ENCODE data around the gene ANKRD11. TPM values are rescaled to one million over a fixed set of nuclear protein-coding genes. Genes with fewer than 3 reads are reported as not detected.

Gene ANKRD11
- polyA plus RNA-seq, 1 donor (not counting 4 experiments of a cell fraction or from before 2014, with no cell fraction given): 30.1 TPM

GRCh38 chr16:89359264-89360147, 130.9 kb downstream of the ANKRD11 start:
- H3K79me2 ChIP-seq (ENCODE audit: control insufficient read depth, insufficient read depth, low read length): peaks cover 87% of the 10 kb centered on the region
- peaks cover 7% of the 10 kb centered on the region for H3K9me1 ChIP-seq (ENCODE audit: control insufficient read depth, extremely low read depth, insufficient read depth, low read length)
- no peak for FAIRE-seq
- no peak for TF ChIP-seq EZH2 (IDR thresholded peaks at IDR 0.05; ENCODE audit: low read length)
- TF ChIP-seq, protein P1, sequence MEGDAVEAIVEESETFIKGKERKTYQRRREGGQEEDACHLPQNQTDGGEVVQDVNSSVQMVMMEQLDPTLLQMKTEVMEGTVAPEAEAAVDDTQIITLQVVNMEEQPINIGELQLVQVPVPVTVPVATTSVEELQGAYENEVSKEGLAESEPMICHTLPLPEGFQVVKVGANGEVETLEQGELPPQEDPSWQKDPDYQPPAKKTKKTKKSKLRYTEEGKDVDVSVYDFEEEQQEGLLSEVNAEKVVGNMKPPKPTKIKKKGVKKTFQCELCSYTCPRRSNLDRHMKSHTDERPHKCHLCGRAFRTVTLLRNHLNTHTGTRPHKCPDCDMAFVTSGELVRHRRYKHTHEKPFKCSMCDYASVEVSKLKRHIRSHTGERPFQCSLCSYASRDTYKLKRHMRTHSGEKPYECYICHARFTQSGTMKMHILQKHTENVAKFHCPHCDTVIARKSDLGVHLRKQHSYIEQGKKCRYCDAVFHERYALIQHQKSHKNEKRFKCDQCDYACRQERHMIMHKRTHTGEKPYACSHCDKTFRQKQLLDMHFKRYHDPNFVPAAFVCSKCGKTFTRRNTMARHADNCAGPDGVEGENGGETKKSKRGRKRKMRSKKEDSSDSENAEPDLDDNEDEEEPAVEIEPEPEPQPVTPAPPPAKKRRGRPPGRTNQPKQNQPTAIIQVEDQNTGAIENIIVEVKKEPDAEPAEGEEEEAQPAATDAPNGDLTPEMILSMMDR (optimal IDR thresholded peaks at IDR 0.05 in 1 of 3, IDR thresholded peaks at IDR 0.05 in 1 of 3, conservative IDR thresholded peaks at IDR 0.05 in 1 of 3; ENCODE audit: extremely low read depth in 1 of 3, insufficient read depth in 2 of 3, low read length in 3 of 3): no peak
- no peak overlapping the region for H3K27ac ChIP-seq (ENCODE audit: control insufficient read depth, insufficient read depth, low read length)
- no peak overlapping the region for H2AFZ ChIP-seq (ENCODE audit: control insufficient read depth, low read length)
- H3K27me3 ChIP-seq (ENCODE audit: control insufficient read depth, extremely low read depth, insufficient read depth, low read length): no peaks in the 10 kb centered on the region
- H3K4me2 ChIP-seq (ENCODE audit: control insufficient read depth, extremely low read depth, insufficient read depth, low read depth, low read length): no peak overlapping the region
- H3K36me3 ChIP-seq (ENCODE audit: control insufficient read depth in 2 of 2, extremely low read depth in 1 of 2, insufficient read depth in 2 of 2, low read length in 2 of 2): peaks cover 9 to 50% of the 10 kb centered on the region in 2 experiments
- H3K9me3 ChIP-seq (ENCODE audit: control insufficient read depth, low read depth, low read length): no peaks in the 10 kb centered on the region
- peaks cover 47% of the 10 kb centered on the region for H3K4me1 ChIP-seq (ENCODE audit: control insufficient read depth, extremely low read depth, insufficient read depth, low read length)
- no peak overlapping the region for H3K4me3 ChIP-seq (ENCODE audit: control insufficient read depth in 2 of 3, extremely low read depth in 1 of 3, insufficient read depth in 2 of 3, low read depth in 1 of 3, low read length in 3 of 3)
- no peak for DNase-seq (ENCODE audit: low read depth, low spot score)
- dilution Hi-C loops (cut with MboI; ENCODE audit: extremely low pct_ligation_motif_present, low sequenced_read_pairs): no loop called here
- peaks cover 34% of the 10 kb centered on the region for H4K20me1 ChIP-seq (ENCODE audit: control insufficient read depth, extremely low read depth, insufficient read depth, low read length)
- H3K9ac ChIP-seq (ENCODE audit: control insufficient read depth, extremely low read depth, insufficient read depth, low read length): no peak overlapping the region

GRCh38 chr16:89358030-89359005, 132.0 kb downstream of the ANKRD11 start:
- Histone ChIP-seq H3K4me3 (ENCODE audit: control insufficient read depth in 2 of 3, extremely low read depth in 1 of 3, insufficient read depth in 2 of 3, low read depth in 1 of 3, low read length in 3 of 3) (no peak overlapping the region), H2AFZ (ENCODE audit: control insufficient read depth, low read length) (no peak overlapping the region), H3K27me3 (ENCODE audit: control insufficient read depth, extremely low read depth, insufficient read depth, low read length) (no peaks in the 10 kb centered on the region), H3K4me1 (ENCODE audit: control insufficient read depth, extremely low read depth, insufficient read depth, low read length) (peaks cover 35% of the 10 kb centered on the region), H3K27ac (ENCODE audit: control insufficient read depth, insufficient read depth, low read length) (no peak overlapping the region), H4K20me1 (ENCODE audit: control insufficient read depth, extremely low read depth, insufficient read depth, low read length) (peaks cover 31% of the 10 kb centered on the region), H3K9ac (ENCODE audit: control insufficient read depth, extremely low read depth, insufficient read depth, low read length) (no peak overlapping the region), H3K4me2 (ENCODE audit: control insufficient read depth, extremely low read depth, insufficient read depth, low read depth, low read length) (no peak overlapping the region), H3K79me2 (ENCODE audit: control insufficient read depth, insufficient read depth, low read length) (peaks cover 87% of the 10 kb centered on the region), H3K9me1 (ENCODE audit: control insufficient read depth, extremely low read depth, insufficient read depth, low read length) (peaks cover 6% of the 10 kb centered on the region), H3K36me3 (ENCODE audit: control insufficient read depth in 2 of 2, extremely low read depth in 1 of 2, insufficient read depth in 2 of 2, low read length in 2 of 2) (peaks cover 9 to 50% of the 10 kb centered on the region in 2 experiments), H3K9me3 (ENCODE audit: control insufficient read depth, low read depth, low read length) (no peaks in the 10 kb centered on the region)
- dilution Hi-C loops (cut with MboI; ENCODE audit: extremely low pct_ligation_motif_present, low sequenced_read_pairs): no loop called here
- TF ChIP-seq, protein P1 (optimal IDR thresholded peaks at IDR 0.05 in 1 of 3, IDR thresholded peaks at IDR 0.05 in 1 of 3, conservative IDR thresholded peaks at IDR 0.05 in 1 of 3; ENCODE audit: extremely low read depth in 1 of 3, insufficient read depth in 2 of 3, low read length in 3 of 3): no peak
- no peak for TF ChIP-seq EZH2 (IDR thresholded peaks at IDR 0.05; ENCODE audit: low read length)
- DNase-seq (ENCODE audit: low read depth, low spot score) (no peak), FAIRE-seq (no peak)
